H9 (cell line): ENCODE measurements around the gene LFNG. TPM values are rescaled to one million over a fixed set of nuclear protein-coding genes. Genes with fewer than 3 reads are reported as not detected.

Experiments used
- DNase-seq: peaks from one replicate; pipeline ENCODE4 v3.0.0-alpha.2; 2017
- H2AFZ ChIP-seq: one replicate; pipeline ENCODE4 v1.6.1; 2013; ENCODE audit warnings: mild to moderate bottlenecking, low read length, control low read depth, moderate library complexity
- H2AK5ac ChIP-seq: 2 replicates; pipeline ENCODE4 v1.6.1; 2013; ENCODE audit warnings: low read length, control low read depth, mixed read lengths; ENCODE audit not compliant: insufficient read length
- H2BK120ac ChIP-seq: one replicate; pipeline ENCODE4 v1.6.1; 2013; ENCODE audit warnings: low read depth, mild to moderate bottlenecking, low read length, control low read depth, inconsistent platforms; ENCODE audit not compliant: poor library complexity, severe bottlenecking
- H2BK12ac ChIP-seq: 2 replicates; pipeline ENCODE4 v1.6.1; 2013; ENCODE audit warnings: low read length, control low read depth, mixed read lengths, low read depth; ENCODE audit not compliant: insufficient read length
- H2BK15ac ChIP-seq: 2 replicates; pipeline ENCODE4 v1.6.1; 2013; ENCODE audit warnings: low read depth, low read length, control low read depth
- H2BK20ac ChIP-seq: one replicate; pipeline ENCODE4 v1.6.1; 2013; ENCODE audit warnings: low read depth, mild to moderate bottlenecking, low read length, control low read depth, inconsistent platforms; ENCODE audit not compliant: poor library complexity, severe bottlenecking
- H2BK5ac ChIP-seq: 2 replicates; pipeline ENCODE4 v1.6.1; 2013; ENCODE audit warnings: low read length, control low read depth, mixed read lengths; ENCODE audit not compliant: insufficient read length
- H3K14ac ChIP-seq: 2 replicates; pipeline ENCODE4 v1.6.1; 2013; ENCODE audit warnings: low read length, control low read depth; ENCODE audit not compliant: insufficient read depth
- H3K18ac ChIP-seq: 2 replicates; pipeline ENCODE4 v1.6.1; 2013; ENCODE audit warnings: low read depth, mild to moderate bottlenecking, mixed read lengths, low read length, control low read depth; ENCODE audit not compliant: insufficient read length
- H3K23ac ChIP-seq: 2 replicates; pipeline ENCODE4 v1.6.1; 2013; ENCODE audit warnings: low read length, control low read depth, mixed read lengths, low read depth; ENCODE audit not compliant: insufficient read length
- H3K23me2 ChIP-seq: 2 replicates; pipeline ENCODE4 v1.6.1; 2013; ENCODE audit warnings: low read depth, mild to moderate bottlenecking, mixed read lengths, low read length, control low read depth; ENCODE audit not compliant: insufficient read length, poor library complexity, severe bottlenecking
- H3K27ac ChIP-seq: 2 replicates; pipeline ENCODE4 v1.5.1; 2013; ENCODE audit warnings: low read length, control low read depth, mixed read lengths, low read depth; ENCODE audit not compliant: insufficient read length
- H3K27me3 ChIP-seq: 2 replicates; pipeline ENCODE4 v1.6.1; 2013; ENCODE audit warnings: low read length, control low read depth, inconsistent platforms; ENCODE audit not compliant: insufficient read depth
- H3K4ac ChIP-seq: 2 replicates; pipeline ENCODE4 v1.6.1; 2013; ENCODE audit warnings: low read depth, mild to moderate bottlenecking, control low read depth, inconsistent platforms, low read length, moderate library complexity
- H3K4me1 ChIP-seq: 2 replicates; pipeline ENCODE4 v1.6.1; 2013; ENCODE audit warnings: low read length, control low read depth, inconsistent platforms; ENCODE audit not compliant: insufficient read depth
- H3K4me2 ChIP-seq: 2 replicates; pipeline ENCODE4 v1.6.1; 2013; ENCODE audit warnings: low read length, control low read depth, mixed read lengths; ENCODE audit not compliant: insufficient read length, insufficient read depth
- H3K56ac ChIP-seq: 2 replicates; pipeline ENCODE4 v1.6.1; 2013; ENCODE audit warnings: low read depth, mild to moderate bottlenecking, mixed read lengths, low read length, control low read depth; ENCODE audit not compliant: insufficient read length
- H3K79me1 ChIP-seq: 2 replicates; pipeline ENCODE4 v1.6.1; 2013; ENCODE audit warnings: low read depth, mild to moderate bottlenecking, moderate library complexity, low read length, control low read depth, inconsistent platforms; ENCODE audit not compliant: insufficient read depth, poor library complexity, severe bottlenecking
- H3K79me2 ChIP-seq: 2 replicates; pipeline ENCODE4 v1.6.1; 2013; ENCODE audit warnings: low read length, control low read depth, inconsistent platforms; ENCODE audit not compliant: insufficient read depth
- H3K9ac ChIP-seq: 2 replicates; pipeline ENCODE4 v1.6.1; 2013; ENCODE audit warnings: low read length, control low read depth, mixed read lengths; ENCODE audit not compliant: insufficient read length; ENCODE audit errors: extremely low read depth
- H3K9me3 ChIP-seq: one replicate; pipeline ENCODE4 v1.6.1; 2013; ENCODE audit warnings: low read depth, low read length, inconsistent platforms; ENCODE audit not compliant: control insufficient read depth
- H3T11ph ChIP-seq: one replicate; pipeline ENCODE4 v1.6.1; 2013; ENCODE audit warnings: mild to moderate bottlenecking, low read length, control low read depth, inconsistent platforms
- H4K20me1 ChIP-seq: one replicate; pipeline ENCODE4 v1.6.1; 2013; ENCODE audit not compliant: control insufficient read depth, insufficient read length, insufficient read depth
- H4K5ac ChIP-seq: 2 replicates; pipeline ENCODE4 v1.6.1; 2013; ENCODE audit warnings: low read depth, mild to moderate bottlenecking, mixed read lengths, low read length, control low read depth; ENCODE audit not compliant: insufficient read length
- H4K8ac ChIP-seq: replicated peaks from 2 replicates; pipeline ENCODE4 v1.6.1; 2013; ENCODE audit warnings: low read length, control low read depth, mixed read lengths, low read depth; ENCODE audit not compliant: insufficient read length
- H4K91ac ChIP-seq: 2 replicates; pipeline ENCODE4 v1.6.1; 2013; ENCODE audit warnings: low read depth, mild to moderate bottlenecking, moderate library complexity, mixed read lengths, low read length, control low read depth; ENCODE audit not compliant: insufficient read length
- H3K27ac Mint-ChIP-seq, 3 experiments: 2 replicates in 2 of 3; 3 replicates in 1 of 3; pipeline ENCODE4 v1.8.0; 2020 to 2021; ENCODE audit warnings: mixed read lengths in 3 of 3, mild to moderate bottlenecking in 1 of 3, moderate library complexity in 1 of 3
- H3K27me3 Mint-ChIP-seq: 2 replicates; pipeline ENCODE4 v1.8.0; 2021; ENCODE audit warnings: low read depth, mild to moderate bottlenecking, moderate library complexity, mixed read lengths
- H3K36me3 Mint-ChIP-seq, 3 experiments: 2 replicates in 2 of 3; 3 replicates in 1 of 3; pipeline ENCODE4 v1.8.0; 2020 to 2021; ENCODE audit warnings: low read depth in 3 of 3, mixed read lengths in 3 of 3; ENCODE audit not compliant: insufficient read depth in 1 of 3
- H3K4me1 Mint-ChIP-seq, 2 experiments: 2 replicates each; pipeline ENCODE4 v1.8.0; 2020; ENCODE audit warnings: mixed read lengths in 2 of 2
- H3K4me3 Mint-ChIP-seq, 2 experiments: 2 replicates in 1 of 2; 3 replicates in 1 of 2; pipeline ENCODE4 v1.8.0; 2020 to 2021; ENCODE audit warnings: mild to moderate bottlenecking in 2 of 2, mixed read lengths in 2 of 2, moderate library complexity in 1 of 2
- H3K9me3 Mint-ChIP-seq, 2 experiments: 2 replicates in 1 of 2; 3 replicates in 1 of 2; pipeline ENCODE4 v1.8.0; 2020; ENCODE audit warnings: mild to moderate bottlenecking in 2 of 2, mixed read lengths in 2 of 2, moderate library complexity in 1 of 2
- WGBS: extraction: QIAGEN DNeasy Blood & Tissue Kit; methylation state at CpG from one replicate; pipeline ENCODE4 v1.1.7; 2013; ENCODE audit warnings: missing lambda C conversion rate, low lambda C conversion rate, mixed read lengths; ENCODE audit not compliant: insufficient read length; ENCODE audit errors: extremely low coverage; 5-methylcytosine and 5-hydroxymethylcytosine counted together
- total RNA-seq: library from RNA; stranded (reverse); gene quantifications from 2 replicates; pipeline ENCODE4 v1.2.1, GENCODE V29; 2021
- TF ChIP-seq, protein P1 (sequence below): fragments of 200-600 bp; sonication (generic); conservative IDR thresholded peaks from 3 replicates; pipeline ENCODE4 v1.8.0; 2021; ENCODE audit warnings: antibody characterized with exemption, mild to moderate bottlenecking

LFNG gene
- total RNA-seq, 1 experiment from 2014 or later = 52.9 TPM

DNA sequence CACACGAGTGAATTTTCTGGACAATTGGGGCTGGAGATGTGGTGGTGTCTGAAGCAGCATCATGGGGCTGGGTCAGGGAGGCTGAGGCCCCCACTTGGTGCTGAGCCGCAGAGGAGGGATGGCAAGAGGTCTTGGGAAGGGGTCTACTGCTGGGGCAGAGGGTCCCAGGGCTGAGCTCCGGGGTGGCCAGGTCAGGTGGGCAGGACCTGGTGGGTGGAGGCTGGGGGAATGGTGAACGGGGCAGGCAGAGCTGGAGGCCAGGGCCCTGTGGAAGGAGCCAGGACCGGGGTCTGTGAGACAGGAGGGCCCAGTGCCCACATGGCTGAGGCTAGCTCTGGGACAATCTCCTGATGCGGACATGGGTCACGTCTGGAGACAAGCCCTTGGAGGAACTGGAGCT is 20.4 kb upstream of the LFNG start:
- no peak overlapping the region for H3K23ac ChIP-seq
- H3K27ac ChIP-seq = no peak overlapping the region
- H3T11ph ChIP-seq = no peak overlapping the region
- no peaks in the 10 kb centered on the region for H3K9me3 ChIP-seq
- no peak overlapping the region for H2BK5ac ChIP-seq
- no peak overlapping the region for H2AFZ ChIP-seq
- no peak overlapping the region for H3K9ac ChIP-seq
- no peaks in the 10 kb centered on the region; a peak in 2 of 5 replicates for H3K9me3 Mint-ChIP-seq
- H3K27ac Mint-ChIP-seq = peak overlapping the region in 2 of 3 experiments; percentile 79 to 87; a peak in 4 of 7 replicates
- H3K18ac ChIP-seq = peak overlapping the region; percentile 1
- H3K27me3 ChIP-seq = no peaks in the 10 kb centered on the region
- H3K56ac ChIP-seq = no peak overlapping the region
- peak overlapping the region; percentile 27; the same call in 1 of the 2 replicates for H3K14ac ChIP-seq
- no peaks in the 10 kb centered on the region for H3K36me3 Mint-ChIP-seq
- H4K20me1 ChIP-seq = no peaks in the 10 kb centered on the region
- peaks cover 43 to 65% of the 10 kb centered on the region in 2 experiments for H3K4me1 Mint-ChIP-seq
- H2BK20ac ChIP-seq = no peak overlapping the region
- H4K8ac ChIP-seq = no peak overlapping the region
- H4K5ac ChIP-seq = no peak overlapping the region
- H3K4ac ChIP-seq = no peak overlapping the region
- no peak overlapping the region for H4K91ac ChIP-seq
- TF ChIP-seq, protein P1, sequence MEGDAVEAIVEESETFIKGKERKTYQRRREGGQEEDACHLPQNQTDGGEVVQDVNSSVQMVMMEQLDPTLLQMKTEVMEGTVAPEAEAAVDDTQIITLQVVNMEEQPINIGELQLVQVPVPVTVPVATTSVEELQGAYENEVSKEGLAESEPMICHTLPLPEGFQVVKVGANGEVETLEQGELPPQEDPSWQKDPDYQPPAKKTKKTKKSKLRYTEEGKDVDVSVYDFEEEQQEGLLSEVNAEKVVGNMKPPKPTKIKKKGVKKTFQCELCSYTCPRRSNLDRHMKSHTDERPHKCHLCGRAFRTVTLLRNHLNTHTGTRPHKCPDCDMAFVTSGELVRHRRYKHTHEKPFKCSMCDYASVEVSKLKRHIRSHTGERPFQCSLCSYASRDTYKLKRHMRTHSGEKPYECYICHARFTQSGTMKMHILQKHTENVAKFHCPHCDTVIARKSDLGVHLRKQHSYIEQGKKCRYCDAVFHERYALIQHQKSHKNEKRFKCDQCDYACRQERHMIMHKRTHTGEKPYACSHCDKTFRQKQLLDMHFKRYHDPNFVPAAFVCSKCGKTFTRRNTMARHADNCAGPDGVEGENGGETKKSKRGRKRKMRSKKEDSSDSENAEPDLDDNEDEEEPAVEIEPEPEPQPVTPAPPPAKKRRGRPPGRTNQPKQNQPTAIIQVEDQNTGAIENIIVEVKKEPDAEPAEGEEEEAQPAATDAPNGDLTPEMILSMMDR = no peak
- H3K4me3 Mint-ChIP-seq = peak overlapping the region in 1 of 2 experiments; percentile 42; a peak in 2 of 5 replicates
- no peak overlapping the region for H2AK5ac ChIP-seq
- no peak overlapping the region for H3K4me2 ChIP-seq
- no peak overlapping the region for H2BK15ac ChIP-seq
- no peaks in the 10 kb centered on the region; the same call in 1 of the 2 replicates for H3K4me1 ChIP-seq
- H3K27me3 Mint-ChIP-seq = no peaks in the 10 kb centered on the region; the same call in 1 of the 2 replicates
- H3K79me1 ChIP-seq = no peaks in the 10 kb centered on the region
- H3K23me2 ChIP-seq = no peaks in the 10 kb centered on the region
- H2BK12ac ChIP-seq = no peak overlapping the region
- no peaks in the 10 kb centered on the region for H3K79me2 ChIP-seq
- no peak overlapping the region for H2BK120ac ChIP-seq
- no peak for DNase-seq
- no CpG with 5 or more reads among the region's 7 CpGs for WGBS
